Rectal smooth muscle tissue (tissue), 1 donor: ENCODE results near the gene MAML2.

Experiments
- H3K27ac ChIP-seq: one replicate; pipeline ENCODE4 v1.7.0; 2013; ENCODE audit warnings: low read depth, low read length, inconsistent platforms
- H3K27me3 ChIP-seq: one replicate; pipeline ENCODE4 v1.7.0; 2013; ENCODE audit warnings: low read length; ENCODE audit not compliant: control insufficient read depth, insufficient read depth
- H3K36me3 ChIP-seq: one replicate; pipeline ENCODE4 v1.7.0; 2013; ENCODE audit warnings: low read length; ENCODE audit not compliant: control insufficient read depth, insufficient read depth
- H3K4me1 ChIP-seq: one replicate; pipeline ENCODE4 v1.7.0; 2013; ENCODE audit warnings: low read length; ENCODE audit not compliant: control insufficient read depth, insufficient read depth
- H3K4me3 ChIP-seq: one replicate; pipeline ENCODE4 v1.7.0; 2013; ENCODE audit warnings: low read length
- H3K9ac ChIP-seq: one replicate; pipeline ENCODE4 v1.7.0; 2013; ENCODE audit warnings: low read length

MAML2 gene

GRCh38 chr11:96215110-96215782 is 127.7 kb downstream of the MAML2 start:
- Histone ChIP-seq H3K4me3 (no peak overlapping the region), H3K9ac (no peak overlapping the region), H3K36me3 (no peaks in the 10 kb centered on the region), H3K4me1 (no peaks in the 10 kb centered on the region), H3K27ac (peak overlapping the region; percentile 3), H3K27me3 (no peaks in the 10 kb centered on the region)

- H3K4me3 ChIP-seq: no peak overlapping the region
- H3K4me1 ChIP-seq: no peaks in the 10 kb centered on the region
- no peak overlapping the region for H3K27ac ChIP-seq
- H3K9ac ChIP-seq: no peak overlapping the region
- H3K27me3 ChIP-seq: no peaks in the 10 kb centered on the region
- H3K36me3 ChIP-seq: no peaks in the 10 kb centered on the region
Observed at GRCh38 chr11:96214777-96215109, 128.3 kb downstream of the MAML2 start.

- Histone ChIP-seq H3K9ac (no peak overlapping the region), H3K36me3 (no peaks in the 10 kb centered on the region), H3K27me3 (no peaks in the 10 kb centered on the region), H3K27ac (no peak overlapping the region), H3K4me3 (no peak overlapping the region), H3K4me1 (no peaks in the 10 kb centered on the region)
Observed at GRCh38 chr11:96213500-96213899, 129.5 kb downstream of the MAML2 start.

- Histone ChIP-seq H3K27me3 (no peaks in the 10 kb centered on the region), H3K36me3 (no peaks in the 10 kb centered on the region), H3K9ac (no peak overlapping the region), H3K27ac (no peak overlapping the region), H3K4me3 (no peak overlapping the region), H3K4me1 (peaks cover 3% of the 10 kb centered on the region)
Observed at GRCh38 chr11:96211436-96211835, 131.6 kb downstream of the MAML2 start.

- no peak overlapping the region for H3K9ac ChIP-seq
- no peak overlapping the region for H3K27ac ChIP-seq
- no peaks in the 10 kb centered on the region for H3K27me3 ChIP-seq
- peaks cover 3% of the 10 kb centered on the region for H3K4me1 ChIP-seq
- H3K4me3 ChIP-seq: peak overlapping the region; percentile 11
- no peaks in the 10 kb centered on the region for H3K36me3 ChIP-seq
Observed at GRCh38 chr11:96207459-96208449, 135.2 kb downstream of the MAML2 start.

- no peaks in the 10 kb centered on the region for H3K36me3 ChIP-seq
- no peak overlapping the region for H3K4me3 ChIP-seq
- H3K4me1 ChIP-seq: peaks cover 3% of the 10 kb centered on the region
- H3K27me3 ChIP-seq: no peaks in the 10 kb centered on the region
- H3K27ac ChIP-seq: no peak overlapping the region
- no peak overlapping the region for H3K9ac ChIP-seq
Observed at GRCh38 chr11:96206955-96207354, 136.0 kb downstream of the MAML2 start.

GRCh38 chr11:96205460-96205809 is 137.6 kb downstream of the MAML2 start:
- Histone ChIP-seq H3K36me3 (no peaks in the 10 kb centered on the region), H3K27ac (no peak overlapping the region), H3K4me3 (no peak overlapping the region), H3K4me1 (peaks cover 3% of the 10 kb centered on the region), H3K27me3 (no peaks in the 10 kb centered on the region), H3K9ac (no peak overlapping the region)

- Histone ChIP-seq H3K27me3 (no peaks in the 10 kb centered on the region), H3K9ac (no peak overlapping the region), H3K36me3 (no peaks in the 10 kb centered on the region), H3K4me3 (no peak overlapping the region), H3K27ac (no peak overlapping the region), H3K4me1 (peaks cover 3% of the 10 kb centered on the region)
Observed at GRCh38 chr11:96204721-96205459, 138.1 kb downstream of the MAML2 start.

GRCh38 chr11:96204366-96204659 is 138.7 kb downstream of the MAML2 start:
- Histone ChIP-seq H3K27me3 (no peaks in the 10 kb centered on the region), H3K27ac (no peak overlapping the region), H3K36me3 (no peaks in the 10 kb centered on the region), H3K9ac (no peak overlapping the region), H3K4me1 (peaks cover 3% of the 10 kb centered on the region), H3K4me3 (no peak overlapping the region)

- Histone ChIP-seq H3K9ac (no peak overlapping the region), H3K27ac (no peak overlapping the region), H3K4me1 (peaks cover 3% of the 10 kb centered on the region), H3K36me3 (no peaks in the 10 kb centered on the region), H3K27me3 (no peaks in the 10 kb centered on the region), H3K4me3 (no peak overlapping the region)
Observed at GRCh38 chr11:96203567-96204365, 139.2 kb downstream of the MAML2 start.

GRCh38 chr11:96200243-96200642 is 142.8 kb downstream of the MAML2 start:
- H3K27me3 ChIP-seq: no peaks in the 10 kb centered on the region
- H3K27ac ChIP-seq: no peak overlapping the region
- H3K9ac ChIP-seq: no peak overlapping the region
- H3K36me3 ChIP-seq: no peaks in the 10 kb centered on the region
- H3K4me1 ChIP-seq: peaks cover 2% of the 10 kb centered on the region
- no peak overlapping the region for H3K4me3 ChIP-seq

- no peak overlapping the region for H3K27ac ChIP-seq
- H3K27me3 ChIP-seq: no peaks in the 10 kb centered on the region
- peaks cover 2% of the 10 kb centered on the region for H3K4me1 ChIP-seq
- H3K9ac ChIP-seq: no peak overlapping the region
- H3K36me3 ChIP-seq: no peaks in the 10 kb centered on the region
- no peak overlapping the region for H3K4me3 ChIP-seq
Observed at GRCh38 chr11:96199563-96200025, 143.4 kb downstream of the MAML2 start.
